Globus pallidus (tissue), 1 donor: ENCODE measurements around the gene RAMACL.
"Not testable (repeated sequence)": the region's sequence is repeated elsewhere in the genome, so short reads cannot be mapped to it uniquely, and the experiment has no call there.

ENCODE experiments used
- DNase-seq: peaks from one replicate; pipeline ENCODE4 v3.0.0-alpha.2; 2015; ENCODE audit warnings: low spot score

RAMACL gene

GRCh38 chr6:166556863-166557322, 29.6 kb downstream of the RAMACL start:
- DNase-seq = peak; percentile 94

DNA sequence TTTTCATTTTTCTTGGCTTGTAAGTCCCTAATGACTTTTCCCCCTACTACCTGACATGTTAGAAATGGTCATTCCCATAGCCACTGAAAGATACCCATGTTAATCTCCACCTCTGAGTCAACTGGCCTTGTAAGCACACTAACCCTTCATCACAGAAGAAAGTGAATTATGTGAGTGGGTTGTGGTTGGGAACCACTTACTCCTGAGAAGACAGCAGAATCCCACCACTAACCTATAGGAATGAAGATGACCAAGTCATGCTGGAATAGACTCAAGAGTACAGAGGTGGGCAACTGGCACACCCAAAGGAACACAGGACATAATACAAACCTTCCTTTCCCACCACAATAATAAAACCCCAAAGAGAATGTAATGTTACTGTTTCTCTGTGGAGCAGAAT, 30.1 kb downstream of the RAMACL start:
- no peak for DNase-seq

DNA sequence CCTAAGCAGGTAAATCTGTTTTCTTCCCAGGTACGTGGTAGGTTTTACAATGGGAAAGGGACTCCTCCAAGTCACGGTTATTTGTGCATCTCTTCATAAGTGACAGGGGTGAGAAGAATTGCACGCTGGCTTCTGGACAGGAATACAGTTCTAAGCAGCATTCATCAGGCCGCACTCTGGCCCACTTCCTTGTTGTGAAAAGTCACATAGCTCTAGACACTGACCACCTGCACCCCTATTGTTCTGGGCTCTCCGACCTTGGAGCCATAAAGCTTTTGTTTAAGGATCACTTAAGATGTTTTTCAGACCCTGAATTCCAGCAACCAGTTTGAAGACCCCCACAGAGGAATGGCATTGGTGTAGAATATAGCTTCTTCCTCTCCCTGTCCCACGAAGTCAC, 31.4 kb downstream of the RAMACL start:
- DNase-seq = no peak

DNA sequence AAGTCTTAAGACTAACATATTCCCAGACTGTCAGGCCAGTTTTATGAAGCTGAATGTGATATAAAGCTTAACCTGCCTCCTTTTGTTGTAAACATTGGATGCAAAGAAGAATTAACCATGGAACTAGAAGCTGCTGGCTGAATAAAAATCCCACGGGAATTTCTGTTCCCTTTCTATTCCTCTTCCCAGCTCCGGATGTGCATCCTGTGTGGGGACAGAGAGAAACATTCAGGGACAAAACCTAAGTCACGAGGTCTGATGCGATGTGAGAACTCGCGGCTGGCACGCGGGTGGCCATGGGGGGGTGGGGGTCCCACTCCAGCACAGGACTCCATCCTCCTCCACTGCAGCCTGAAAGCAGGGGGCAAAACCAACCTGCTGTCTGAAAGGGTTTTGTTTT, 32.2 kb downstream of the RAMACL start:
- peak; percentile 31 for DNase-seq

GRCh38 chr6:166553563-166554271, 32.8 kb downstream of the RAMACL start:
- DNase-seq = peak; percentile 35

DNA sequence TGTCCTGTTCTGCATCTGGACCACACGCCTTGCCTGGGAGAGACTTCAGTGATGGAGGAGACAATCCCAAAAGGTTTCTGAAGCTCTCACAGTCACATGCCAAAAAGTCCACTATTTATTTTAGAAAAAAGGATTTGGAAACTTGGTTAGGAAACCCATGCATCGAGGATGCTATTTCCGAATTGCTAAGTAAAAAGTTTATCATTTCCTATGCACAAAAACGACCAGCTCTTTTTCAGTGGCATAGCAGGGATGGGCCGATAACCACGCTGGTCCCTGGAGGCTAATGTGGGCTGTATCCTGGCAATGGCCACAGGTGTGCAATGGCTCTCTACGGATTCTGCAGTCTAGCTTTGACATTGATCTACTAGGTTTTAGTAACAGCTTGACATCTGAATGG, 33.9 kb downstream of the RAMACL start:
- no peak for DNase-seq

- no peak for DNase-seq
Measured at GRCh38 chr6:166551754-166552495, 34.6 kb downstream of the RAMACL start.

- DNase-seq = no peak
Measured at GRCh38 chr6:166546653-166547052, 39.8 kb downstream of the RAMACL start.

GRCh38 chr6:166545156-166546034, 41.1 kb downstream of the RAMACL start:
- DNase-seq = no peak

DNA sequence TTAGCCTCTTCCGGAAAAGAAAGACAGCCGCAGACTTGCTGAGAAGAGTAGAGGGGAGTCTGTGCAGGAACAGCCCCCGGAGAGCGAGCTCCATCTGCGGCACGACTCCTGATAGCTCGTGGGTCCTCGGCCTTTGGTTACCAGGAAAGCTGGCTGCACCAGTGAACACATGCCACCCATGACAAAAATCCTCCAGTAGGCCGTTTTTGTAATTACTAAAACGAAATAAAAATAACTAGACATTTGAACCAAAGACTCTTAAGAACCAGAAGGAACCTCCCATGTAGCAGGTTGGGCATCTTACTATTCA, 42.2 kb downstream of the RAMACL start:
- DNase-seq = no peak

DNA sequence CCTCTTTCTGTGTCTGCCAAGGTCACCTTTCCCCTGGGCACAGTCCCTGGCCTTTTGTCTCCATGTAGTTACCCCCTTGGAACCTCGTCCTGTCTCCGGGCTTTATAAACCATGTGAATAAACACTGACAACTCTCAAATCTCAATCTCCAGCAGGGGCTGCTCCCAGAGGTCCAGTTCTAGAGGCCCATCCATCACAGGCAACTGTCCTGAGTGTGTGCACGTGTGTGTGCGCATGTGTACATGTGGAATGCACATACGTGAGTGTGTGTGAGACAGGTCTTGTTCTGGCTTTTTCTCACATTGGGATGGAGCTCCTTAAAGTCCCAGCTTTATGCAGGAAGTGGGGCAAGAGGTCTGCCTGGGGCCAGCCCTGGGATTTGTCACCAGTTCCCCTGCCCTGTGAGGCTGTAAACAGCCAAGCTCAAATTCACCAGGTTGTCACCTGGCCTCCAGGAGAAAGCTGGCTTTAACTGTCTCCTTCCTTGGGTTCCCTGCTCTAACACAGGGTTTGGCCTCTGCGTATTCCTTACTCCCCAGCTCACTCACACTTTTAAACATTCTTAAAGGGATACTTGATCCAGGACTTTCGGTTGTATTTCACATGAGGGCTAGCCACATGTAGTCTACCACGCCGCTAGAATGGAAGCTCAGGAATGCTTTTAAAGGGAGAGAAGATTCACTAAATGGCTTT, 42.7 kb downstream of the RAMACL start:
- DNase-seq = no peak

DNA sequence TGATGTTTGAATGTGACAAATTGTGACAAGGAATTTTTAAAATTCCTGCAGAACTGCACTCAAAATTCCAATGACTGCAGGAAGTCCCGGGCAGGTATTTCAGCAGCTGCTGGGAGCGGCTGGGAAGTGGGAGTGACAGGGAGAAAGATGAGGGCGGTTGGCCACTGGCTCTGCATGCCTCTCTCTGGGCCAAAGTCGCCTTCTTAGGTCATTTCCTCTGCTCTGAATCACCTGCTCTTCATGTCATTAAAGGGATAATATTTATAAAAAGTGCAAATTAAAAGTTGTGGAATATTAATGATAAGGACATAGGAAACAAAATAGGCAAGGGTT, 43.9 kb downstream of the RAMACL start:
- no peak for DNase-seq

DNA sequence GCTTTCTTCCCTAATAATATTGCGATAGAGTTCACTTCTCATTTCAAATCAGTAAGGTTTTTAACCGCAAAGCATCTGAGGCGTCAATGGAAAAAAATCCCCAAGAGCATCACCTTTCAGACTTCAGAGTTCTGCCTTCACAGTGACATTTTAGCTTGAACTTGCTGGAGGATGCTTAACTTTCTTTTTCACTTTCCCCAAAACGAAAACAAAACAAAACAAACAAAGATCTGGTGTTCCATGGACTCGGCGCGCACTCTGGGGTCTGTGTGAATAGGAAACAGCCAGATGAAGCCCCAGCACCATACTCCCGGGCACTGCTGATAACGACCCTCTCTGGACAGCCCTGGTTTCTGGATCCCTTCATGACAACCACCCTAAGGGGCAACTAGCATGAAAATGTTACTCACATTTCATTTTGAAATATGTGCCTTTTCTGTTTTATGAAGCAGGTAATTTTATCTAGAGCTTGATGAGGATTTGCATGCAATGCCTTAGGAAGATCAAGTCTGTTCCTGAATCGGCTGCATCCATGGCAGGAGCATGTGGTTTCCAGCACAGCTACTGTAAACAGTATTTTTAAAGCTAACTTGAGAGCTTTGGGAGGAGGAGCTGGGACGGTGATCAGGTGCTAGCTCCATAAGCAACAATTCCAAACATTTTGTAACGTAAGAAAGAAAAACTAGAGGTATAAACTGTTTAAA, 44.5 kb downstream of the RAMACL start:
- DNase-seq = no peak

GRCh38 chr6:166541366-166541765, 45.1 kb downstream of the RAMACL start:
- DNase-seq = no peak

GRCh38 chr6:166540631-166541331, 45.7 kb downstream of the RAMACL start:
- DNase-seq = no peak

DNA sequence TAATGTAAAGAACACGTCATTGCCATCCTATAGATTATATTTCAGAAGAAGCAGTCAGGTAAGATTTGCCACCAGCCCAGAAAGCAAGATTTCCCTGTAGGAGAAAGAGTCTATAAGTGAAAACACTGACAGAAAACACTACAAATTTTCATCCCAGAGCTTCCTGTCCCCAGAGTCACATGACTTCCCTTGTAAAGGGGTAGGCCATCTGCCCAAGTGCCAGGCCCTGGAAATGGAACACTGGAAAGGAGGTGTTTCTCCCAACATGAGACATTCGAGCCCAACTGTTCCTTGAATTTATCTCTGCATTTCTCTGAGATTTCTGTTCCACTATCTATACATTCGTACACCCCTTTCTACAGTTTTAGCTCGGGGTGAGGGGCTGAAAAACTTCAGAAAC, 46.9 kb downstream of the RAMACL start:
- no peak for DNase-seq

GRCh38 chr6:166539011-166539385, 47.5 kb downstream of the RAMACL start:
- DNase-seq = not testable (repeated sequence)

DNA sequence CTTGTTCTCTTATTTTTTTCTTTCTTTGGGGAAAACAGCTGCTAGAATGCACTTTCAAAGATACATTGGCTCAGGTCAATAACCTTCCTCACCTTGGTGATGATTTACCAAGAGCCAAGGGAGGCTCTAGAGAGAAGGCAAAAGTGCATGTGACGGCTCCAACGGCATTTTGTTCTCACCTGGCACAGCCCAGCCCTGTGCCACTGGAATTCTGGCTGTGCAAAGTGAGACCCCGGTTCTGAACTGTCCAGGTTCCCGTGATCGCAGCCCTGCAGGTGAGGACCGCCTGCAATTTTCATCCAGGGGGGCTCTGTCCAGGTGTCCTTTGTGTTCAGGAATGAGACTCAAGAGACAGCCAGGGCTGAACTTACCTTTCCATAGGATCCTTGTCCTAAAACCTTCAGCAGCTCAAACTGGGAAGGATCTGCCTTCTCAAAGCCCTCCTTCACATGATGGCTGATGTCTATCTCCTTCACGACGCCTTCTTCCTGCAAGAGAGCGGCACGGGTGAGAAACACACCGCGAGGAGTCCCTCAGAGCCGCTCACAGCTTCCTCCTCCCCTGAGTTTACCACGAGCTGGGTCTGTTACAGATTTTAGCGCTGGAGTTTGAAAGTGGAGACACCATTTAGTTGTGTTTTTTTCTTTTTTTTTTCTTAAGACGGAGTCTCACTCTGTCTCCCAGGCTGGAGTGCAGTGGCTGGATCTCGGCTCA, 48.0 kb downstream of the RAMACL start:
- no peak for DNase-seq

DNA sequence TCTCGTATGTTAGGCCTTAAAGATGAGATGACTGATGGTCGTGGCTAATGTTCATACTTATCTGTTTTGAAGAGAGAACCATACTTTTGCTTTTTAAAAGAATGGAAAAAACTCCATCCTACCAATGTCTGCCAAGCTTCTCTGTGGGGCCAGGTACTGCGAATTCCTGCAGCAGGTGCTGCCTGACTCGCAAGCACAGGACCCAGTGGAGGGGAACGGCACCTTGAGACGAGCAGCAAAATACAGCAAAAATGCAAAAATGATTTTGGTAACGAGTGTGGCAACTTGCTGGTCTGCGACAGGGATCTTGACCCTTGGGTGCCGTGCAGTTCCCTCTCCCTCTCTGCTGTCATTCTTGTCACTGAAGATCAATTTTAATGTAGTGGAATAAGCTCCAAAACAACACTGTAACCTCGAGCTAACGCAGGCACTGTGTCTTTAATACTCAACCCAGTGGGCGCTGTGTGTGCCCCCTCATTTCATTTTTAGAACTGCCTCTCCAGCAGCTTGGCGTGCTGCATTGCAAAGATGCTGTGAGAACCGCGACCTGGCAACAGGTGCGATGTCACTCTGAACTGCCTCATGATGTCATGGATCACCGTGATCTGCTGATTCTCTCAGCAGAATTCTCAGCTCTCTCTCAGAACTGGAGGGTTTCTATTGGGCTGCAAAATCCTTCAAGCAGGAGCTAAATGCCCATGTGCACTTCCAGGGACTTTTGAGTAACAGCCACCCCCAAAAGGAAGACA, 51.6 kb downstream of the RAMACL start:
- no peak for DNase-seq
